ENCODE results near the gene TSC2.
"Not testable (repeated sequence)": the region's sequence is repeated elsewhere in the genome, so short reads cannot be mapped to it uniquely, and the experiment has no call there.

The TSC2 gene

DNA sequence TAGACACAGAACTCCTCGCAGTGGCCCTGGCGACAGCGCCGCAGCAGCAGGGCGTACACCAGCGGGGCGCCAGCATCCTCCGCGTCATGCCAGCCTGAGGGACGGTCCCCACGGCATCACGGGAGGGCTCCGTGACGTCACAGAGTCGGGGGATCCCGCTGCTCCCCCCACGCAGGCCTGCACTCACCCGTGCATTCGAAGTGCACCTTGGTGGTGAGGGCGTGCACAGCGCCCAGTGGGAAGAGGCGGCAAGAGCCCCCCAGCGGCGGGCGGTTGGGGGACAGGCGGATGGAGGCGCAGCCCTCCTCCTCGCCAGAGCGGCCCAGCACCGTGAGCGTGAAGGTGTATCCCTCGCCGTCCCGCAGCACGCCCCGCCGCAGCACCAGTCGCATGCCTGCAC lies 58.4 kb downstream of the TSC2 start:
- not testable (repeated sequence) for DNase-seq (ENCODE audit: low spot score)

DNA sequence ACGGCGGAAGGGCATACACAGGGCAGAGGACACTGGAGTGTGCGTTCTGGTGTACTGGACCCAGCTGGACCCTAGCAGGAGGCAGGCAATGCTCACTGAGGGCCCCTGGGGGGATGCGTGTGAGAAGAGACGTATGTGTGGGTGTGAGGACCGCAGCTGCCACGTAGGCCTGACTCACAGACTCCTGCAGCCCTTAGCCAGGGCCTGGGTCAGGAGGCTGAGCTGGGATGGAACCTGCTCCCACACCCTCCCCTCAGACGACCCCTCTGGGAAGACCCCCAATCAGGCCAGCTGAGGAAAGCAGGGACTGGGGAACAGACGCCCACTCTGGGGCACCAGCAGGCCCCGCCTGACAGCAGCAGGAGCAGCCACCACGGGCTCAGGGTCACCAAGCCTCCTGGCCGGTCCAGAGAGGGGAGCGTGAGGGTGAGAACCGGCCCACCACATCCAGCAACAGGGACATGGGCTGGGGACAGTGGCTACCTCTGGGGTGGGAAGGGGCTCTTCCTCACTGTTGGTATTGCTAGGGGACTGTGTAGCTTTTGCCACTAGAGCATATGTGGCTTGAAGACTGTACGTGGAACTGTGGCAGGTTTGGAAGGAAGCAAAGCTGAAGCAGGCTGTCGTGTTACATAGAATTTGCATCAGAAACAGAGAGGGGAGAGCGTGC lies 59.5 kb downstream of the TSC2 start:
- peak; percentile 65 for DNase-seq (ENCODE audit: low spot score)

DNA sequence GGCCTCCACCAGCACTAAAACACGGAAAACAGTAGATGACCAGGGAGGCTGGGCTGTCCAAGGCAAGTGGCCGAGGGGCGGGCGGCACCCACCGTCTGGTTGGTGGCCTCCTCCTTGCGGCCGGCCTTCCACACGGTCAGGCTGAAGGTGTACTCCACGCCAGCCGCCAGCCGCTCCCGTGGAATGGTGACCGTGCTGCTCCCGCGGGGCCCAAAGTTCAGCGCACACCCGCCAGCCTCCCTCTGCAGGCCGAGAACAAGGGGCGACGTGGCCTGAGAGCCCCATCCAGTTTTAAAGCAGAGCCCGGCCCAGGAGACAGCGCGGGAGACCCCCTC lies 60.0 kb downstream of the TSC2 start:
- DNase-seq (ENCODE audit: low spot score), result not testable (repeated sequence)

DNA sequence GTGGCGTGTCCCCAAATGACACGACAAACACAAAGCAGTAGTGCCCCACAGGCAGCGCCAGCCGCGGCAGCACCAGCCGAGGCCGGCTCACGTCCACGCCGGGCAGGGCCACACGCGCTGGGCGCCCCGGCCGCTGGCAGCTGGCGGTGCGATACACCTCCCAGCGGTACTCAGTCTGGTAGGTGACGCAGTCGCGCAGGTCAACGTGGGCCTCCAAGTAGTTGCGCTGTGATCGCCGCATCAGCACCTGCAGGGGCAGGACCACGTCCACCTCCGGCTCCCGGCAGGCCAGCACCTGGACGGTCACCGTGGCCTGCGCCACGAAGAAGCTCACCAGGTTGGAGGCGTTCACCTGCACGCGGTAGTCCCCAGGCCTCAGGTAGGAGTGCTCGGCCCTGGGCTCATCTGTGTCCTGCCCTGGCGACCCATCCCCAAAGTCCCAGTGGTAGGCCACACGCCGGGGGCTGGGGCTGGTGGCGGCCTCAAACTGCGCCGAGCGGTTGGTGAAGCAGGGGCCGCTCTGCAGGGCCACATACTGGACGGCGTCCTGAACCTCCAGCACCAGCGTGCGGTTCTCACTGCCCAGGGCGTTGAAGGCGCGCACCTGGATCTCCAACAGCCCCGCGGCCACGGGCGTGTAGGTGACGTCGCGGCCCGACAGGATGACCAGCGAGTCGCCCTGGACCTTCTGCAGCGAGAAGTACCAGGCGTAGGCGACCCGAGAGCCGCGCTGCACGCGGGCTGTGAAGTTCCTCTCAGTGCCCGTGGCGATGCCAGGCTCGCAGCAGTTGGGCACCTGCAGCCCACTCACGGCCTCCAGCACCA lies 60.9 kb downstream of the TSC2 start:
- not testable (repeated sequence) for DNase-seq (ENCODE audit: low spot score)

DNA sequence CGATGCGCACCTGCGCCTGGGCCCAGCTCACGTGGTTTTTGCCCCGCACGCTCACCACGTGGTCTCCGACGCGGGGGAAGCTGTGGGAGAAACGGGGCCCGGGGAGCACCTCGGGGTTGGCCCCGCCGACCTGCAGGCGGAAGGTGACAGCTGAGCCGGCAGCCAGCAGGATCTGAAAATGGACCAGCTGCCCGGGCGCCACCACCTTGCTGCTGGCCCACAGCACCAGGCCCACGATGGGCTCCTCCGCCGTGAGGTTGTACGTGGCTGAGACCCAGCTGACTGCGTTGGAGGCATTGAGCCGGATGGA lies 61.4 kb downstream of the TSC2 start:
- not testable (repeated sequence) for DNase-seq (ENCODE audit: low spot score)

DNA sequence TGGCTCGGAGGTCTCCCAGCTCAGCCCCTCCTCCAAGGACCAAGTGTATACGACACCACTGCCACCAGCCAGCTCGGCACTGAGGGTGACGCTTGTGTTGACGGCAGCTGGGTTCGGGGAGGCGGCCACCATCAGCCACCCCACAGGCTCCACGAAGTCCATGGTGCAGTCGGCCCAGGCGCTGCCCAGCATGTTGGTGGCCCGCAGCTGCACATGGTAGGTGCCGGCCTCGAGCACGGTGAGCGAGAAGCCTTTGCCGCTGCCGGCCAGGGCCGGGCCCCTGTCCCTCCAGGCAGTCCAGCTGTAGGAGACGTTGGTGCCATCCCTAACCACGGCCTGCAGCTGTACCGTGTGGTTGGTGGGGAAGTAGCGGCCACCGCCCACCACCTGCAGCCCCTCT lies 62.1 kb downstream of the TSC2 start:
- DNase-seq (ENCODE audit: low spot score), result not testable (repeated sequence)

DNA sequence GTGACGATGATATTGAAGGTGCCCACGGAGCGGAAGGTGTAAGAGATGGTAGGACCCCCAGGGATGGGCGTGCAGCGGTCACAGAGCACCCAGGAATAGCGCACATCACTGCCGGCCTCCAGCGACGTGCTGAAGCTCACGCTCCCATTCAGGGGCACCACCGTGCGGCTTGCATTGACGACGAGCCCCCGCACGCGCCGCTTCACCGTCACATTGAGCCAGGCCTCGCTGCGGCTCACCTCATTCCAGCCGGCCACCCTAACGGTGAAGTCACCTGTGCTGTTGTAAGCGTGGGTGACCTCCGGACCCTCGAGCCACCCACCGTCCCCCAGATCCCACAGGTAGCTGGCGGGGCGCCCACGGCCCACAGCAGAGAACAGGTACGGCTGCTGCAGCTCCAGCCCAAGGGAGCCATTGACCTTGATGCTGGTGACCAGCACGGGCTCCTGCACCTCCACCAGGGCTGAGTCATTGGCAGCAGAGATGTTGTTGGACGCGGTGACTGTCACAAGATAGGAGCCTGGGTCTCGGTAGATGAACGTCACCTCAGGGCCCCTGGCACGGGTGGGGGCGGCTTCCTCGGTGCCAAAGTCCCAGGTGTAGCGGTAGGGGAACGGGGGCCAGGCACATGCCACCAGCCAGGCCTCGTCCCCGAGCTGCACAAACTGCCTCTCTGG lies 62.7 kb downstream of the TSC2 start:
- DNase-seq (ENCODE audit: low spot score), result not testable (repeated sequence)

DNA sequence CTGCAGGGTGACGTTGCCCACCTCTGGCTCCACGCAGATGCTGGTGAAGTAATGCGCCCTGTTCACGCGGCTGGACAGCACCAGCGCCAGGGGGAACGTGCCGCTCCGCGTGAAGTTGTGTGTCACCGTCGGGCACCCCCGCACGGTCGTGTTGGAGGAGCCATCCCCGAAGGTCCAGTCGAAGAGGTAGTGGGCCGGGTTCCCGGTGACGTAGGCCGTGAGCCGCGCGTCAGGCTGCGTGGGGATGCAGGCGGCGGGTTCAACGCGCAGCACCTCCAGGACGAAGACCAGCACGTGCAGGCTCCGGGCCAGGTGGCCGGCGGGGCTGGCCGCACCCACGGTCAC lies 63.2 kb downstream of the TSC2 start:
- not testable (repeated sequence) for DNase-seq (ENCODE audit: low spot score)

DNA sequence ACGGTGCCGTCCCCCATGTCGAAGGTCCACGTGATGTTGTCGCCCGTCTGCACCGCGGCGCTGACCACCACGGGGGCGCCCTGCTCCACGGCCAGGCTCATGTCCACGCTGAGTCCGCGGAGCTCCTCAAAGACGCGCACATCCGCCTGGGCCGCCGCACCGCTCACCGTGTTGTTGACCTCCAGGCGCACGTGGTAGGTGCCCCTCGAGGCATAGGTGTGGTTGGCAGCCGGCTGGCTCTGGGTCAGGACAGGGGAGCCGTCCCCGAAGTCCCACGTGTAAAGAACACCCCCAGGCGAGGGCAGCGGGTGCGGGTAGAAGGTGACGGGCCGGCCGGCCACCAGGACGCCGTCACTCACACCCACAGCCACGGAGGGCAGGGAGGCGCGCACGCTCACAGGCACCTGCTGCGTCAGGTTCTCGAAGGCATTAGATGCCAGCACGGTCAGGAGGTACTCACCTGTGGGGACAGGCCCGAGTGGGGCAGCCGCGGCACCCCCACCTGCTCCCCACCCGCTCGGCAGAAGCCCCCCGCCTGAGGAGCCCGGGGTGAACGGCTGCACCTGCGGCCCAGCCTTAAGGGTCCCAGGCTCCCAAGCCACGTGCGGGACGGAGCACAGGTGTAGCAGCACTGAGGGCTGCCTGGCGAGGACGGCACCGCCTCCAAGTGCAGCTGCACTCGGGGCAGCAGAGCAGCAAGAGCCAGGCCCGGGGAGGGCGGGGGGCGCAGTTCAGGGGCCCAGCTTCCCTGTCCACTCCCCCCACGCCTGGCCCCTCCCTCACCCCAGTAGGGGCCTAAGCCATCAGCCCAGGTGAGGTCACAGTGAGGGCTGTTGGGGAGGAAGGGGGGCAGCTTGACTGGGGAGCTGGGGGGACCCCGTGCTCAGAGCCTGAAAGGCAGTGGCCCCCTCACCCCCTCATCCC lies 63.9 kb downstream of the TSC2 start:
- DNase-seq (ENCODE audit: low spot score), result not testable (repeated sequence)

DNA sequence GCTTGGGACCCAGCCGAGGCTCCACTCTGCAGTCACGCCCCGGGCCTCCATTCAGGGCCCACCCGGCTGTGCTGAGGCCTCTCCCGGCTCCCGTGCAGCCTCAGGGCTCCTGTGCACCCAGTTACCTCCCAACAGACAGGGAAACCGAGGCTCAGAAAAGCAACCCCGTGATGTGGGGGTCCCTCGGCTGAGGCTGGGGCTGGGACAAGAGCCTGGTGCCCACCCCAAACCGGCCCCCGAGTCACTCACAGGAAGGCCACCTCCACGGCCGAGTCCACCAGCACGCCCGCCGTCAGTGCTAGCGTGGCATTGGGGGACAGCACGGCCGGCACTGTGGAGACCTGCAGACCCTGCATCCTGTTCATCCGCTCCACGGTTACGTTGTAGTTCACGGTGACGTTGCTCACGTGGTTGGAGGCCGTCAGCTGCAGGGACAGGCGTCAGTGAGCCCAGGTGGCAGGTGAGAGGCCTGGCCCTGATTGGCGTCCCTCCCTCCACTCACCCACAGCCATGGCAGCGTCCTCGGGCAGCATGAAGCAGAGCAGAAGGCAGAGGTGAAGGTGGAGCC lies 64.8 kb downstream of the TSC2 start:
- not testable (repeated sequence) for DNase-seq (ENCODE audit: low spot score)

DNA sequence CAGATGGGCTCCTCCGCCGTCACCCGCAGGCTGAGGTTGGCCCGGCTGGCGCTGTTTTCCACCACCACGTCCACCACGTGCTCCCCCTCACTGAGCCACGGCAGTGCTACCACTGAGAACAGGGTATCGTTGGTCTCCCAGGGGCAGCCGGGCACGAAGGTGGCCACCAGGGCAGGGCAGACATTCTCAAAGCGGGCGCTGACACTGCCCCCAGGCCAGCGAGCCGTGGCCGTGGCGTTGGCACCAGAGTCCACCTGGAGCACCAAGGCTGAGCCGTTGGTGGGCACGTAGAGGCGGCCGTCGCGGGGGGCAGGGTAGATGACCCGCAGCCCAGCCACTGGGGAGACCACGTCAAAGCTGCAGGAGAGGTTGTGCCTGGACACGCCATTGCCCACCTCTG lies 66.4 kb downstream of the TSC2 start:
- DNase-seq (ENCODE audit: low spot score), result not testable (repeated sequence)

DNA sequence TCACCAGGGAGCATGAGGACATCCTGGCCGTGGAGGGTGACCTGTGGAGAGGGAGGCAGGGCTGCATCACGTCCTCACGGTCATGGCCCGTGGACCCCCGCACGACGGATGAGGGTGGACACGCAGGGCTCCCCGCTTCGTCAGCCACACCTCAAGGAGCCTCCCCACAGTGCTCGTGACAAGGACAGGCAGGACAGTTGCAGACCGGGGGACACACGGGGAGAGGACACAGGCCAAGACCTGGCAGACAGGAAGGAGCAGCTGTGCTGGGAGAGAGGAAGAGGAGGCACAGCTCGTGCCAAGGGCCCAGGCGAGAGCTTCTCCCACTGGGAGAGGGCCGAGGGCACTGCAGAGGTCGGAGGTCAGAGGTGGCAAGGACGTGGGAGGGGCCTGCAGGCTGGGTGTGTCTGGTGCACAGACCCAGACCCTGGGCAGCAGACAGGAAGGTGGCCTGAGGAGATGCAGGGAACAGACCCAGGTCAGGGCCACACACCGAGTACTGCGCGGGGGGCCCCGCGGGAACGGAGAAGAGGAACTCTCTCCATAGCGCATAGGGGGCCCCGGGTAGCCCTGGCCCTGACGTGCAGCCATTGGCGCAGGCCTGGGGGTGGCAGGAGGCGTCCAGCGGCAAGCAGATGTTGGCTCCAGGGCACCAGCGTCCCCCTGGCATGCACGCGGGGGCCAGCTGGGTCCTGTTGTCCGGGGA lies 67.3 kb downstream of the TSC2 start:
- not testable (repeated sequence) for DNase-seq (ENCODE audit: low spot score)

DNA sequence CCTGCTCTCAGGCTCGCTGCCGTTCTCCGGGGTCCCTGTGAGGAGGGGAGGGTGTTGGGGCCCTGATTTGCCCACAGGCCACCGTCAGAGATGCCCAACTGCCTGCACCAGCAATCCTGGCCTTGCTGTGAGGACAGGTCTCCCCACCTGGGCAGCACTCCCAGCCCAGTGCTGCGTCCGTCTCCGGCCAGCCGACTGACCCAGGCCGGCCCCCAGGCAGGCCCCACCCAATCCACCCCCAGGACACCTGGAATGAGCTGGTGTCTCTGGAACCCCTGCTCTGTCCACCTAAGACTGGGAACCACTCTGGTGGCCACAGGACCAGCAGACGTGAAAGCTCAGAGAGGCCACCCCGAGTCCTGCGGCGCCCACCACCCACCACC lies 67.8 kb downstream of the TSC2 start:
- no peak for DNase-seq (ENCODE audit: low spot score)

DNA sequence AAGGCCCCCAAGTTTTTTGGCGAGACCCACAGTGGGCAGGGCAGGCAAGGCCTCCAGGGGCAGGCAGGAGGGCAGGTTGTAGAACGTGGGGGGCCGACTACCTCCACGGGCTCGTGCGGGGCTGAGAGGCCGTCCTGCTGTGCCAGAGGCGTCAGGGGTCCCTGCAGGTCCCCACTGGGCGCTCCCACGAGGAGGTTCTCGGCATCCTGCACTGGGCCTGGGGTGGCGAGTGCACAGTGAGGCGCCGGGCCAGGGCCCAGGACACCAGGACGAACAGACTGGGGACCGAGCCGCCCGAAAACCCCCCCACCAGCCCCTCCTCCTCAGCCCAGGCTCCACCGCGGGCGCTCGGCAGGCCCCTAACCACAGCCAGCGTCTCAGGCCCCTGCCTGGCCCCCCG lies 68.6 kb downstream of the TSC2 start:
- DNase-seq (ENCODE audit: low spot score), result not testable (repeated sequence)

DNA sequence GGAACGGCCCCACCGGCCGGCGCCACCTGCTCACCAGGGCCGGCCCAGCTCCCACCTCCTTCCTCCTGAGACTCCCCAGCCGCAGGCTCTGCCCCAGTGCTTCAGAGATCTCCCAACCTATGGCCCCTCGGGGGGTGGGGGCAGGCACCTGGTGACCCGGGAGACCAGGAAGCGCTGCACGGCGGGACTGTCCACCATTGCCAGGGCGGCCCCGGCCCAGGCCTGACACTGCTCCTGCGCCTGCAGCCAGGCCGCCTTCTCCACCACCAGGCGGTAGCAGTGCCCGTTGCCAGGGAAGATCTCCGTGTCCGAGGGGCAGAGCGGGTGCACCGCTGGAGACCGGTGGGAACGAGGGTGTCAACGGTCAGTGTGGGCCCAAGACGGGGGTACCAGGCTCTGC lies 69.6 kb downstream of the TSC2 start:
- not testable (repeated sequence) for DNase-seq (ENCODE audit: low spot score)

DNA sequence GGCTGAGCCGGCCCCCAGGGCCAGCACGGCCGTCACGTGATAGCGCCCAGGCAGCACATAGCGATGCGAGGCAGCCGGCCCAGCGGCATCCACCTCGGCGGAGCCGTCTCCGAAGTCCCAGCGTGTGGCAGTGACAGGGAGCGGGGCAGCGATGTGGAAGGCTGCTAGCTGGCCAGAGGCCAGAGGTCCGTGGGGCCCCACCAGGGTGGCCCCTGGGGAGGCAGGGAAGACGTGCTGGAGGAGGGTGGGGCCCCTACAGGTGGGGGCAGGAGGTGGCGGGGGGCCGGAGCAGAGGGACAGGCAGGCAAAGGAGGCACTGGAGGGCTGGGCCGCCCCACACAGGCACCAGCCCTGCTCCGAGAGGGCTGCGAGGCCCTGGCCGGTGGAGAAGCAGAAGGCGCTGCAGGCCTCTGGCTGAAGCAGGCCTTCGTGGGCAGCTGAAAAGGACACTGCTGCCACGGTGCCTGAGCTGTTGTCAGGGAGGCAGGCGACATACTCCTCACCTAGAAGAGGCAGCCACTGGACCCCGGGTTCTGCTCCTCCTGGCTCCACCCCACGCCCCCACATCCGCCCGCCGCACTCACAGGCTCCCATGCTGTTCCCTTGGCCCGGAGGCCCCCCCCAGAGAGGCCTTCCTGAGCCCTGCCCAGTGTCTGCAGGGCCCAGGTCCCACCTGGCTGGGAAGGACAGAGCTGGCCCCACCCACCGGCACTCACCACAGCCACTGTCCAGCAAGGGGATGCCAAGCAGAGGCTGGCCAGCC lies 70.4 kb downstream of the TSC2 start:
- DNase-seq (ENCODE audit: low spot score), result not testable (repeated sequence)

DNA sequence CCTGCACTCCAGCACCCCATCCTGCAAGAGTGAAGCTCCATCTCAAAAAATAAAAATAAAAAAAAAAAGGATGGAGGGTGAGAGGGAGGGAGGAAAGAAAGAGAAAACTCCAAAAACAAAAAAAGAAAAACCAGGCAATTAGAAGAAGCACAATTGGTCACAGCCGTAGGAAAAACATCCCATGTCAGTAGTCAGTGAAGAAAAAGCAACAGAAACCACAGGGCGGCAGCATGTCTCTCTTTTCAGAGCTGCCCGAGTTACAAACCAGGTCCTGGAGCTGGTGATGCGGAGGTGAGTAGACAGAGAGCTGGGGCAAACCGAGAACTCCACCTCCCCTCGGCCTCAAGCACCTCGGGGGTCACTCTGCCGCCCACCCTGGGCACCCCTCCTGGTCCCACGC lies 73.5 kb downstream of the TSC2 start:
- DNase-seq (ENCODE audit: low spot score), result peak; percentile 64

DNA sequence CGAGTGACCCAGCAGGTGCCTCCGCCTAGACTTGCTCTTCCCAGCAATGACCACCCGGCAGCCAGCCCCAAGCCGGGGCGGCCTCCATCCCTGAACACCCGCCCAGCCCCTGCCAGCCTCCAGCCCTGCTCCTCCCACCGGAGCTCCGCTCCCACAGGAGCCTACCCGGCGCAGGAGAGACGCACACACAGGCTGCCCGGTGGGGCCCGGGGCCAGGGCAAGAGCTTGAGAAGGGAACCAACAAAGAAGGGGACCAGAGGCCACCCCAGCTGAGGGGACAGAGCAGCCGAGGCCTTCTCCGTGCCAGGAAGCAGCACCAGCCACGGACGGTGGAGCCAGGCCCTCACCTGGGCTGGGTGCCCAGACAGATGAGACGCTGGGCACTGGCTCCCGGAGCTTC lies 74.1 kb downstream of the TSC2 start:
- DNase-seq (ENCODE audit: low spot score), result peak; percentile 22

DNA sequence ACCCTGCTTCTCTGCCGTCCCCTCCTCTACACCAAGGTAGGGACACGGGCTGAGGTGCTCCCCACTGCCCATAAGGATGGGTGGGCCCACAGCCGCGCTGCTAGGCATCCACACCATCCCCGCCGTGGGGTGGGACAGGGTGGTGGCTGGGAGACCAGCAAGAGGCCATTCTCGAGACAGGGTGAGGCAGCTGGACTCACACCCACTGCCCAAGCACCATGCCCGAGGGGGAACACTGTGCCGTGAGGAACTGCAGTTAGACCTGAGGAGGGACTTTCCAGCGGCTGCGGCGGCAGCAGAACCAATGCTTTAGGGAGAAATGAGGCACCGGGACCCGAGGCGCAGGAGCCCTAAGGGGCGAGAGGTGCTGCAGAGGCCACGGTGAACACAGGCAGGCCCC lies 74.6 kb downstream of the TSC2 start:
- no peak for DNase-seq (ENCODE audit: low spot score)

DNA sequence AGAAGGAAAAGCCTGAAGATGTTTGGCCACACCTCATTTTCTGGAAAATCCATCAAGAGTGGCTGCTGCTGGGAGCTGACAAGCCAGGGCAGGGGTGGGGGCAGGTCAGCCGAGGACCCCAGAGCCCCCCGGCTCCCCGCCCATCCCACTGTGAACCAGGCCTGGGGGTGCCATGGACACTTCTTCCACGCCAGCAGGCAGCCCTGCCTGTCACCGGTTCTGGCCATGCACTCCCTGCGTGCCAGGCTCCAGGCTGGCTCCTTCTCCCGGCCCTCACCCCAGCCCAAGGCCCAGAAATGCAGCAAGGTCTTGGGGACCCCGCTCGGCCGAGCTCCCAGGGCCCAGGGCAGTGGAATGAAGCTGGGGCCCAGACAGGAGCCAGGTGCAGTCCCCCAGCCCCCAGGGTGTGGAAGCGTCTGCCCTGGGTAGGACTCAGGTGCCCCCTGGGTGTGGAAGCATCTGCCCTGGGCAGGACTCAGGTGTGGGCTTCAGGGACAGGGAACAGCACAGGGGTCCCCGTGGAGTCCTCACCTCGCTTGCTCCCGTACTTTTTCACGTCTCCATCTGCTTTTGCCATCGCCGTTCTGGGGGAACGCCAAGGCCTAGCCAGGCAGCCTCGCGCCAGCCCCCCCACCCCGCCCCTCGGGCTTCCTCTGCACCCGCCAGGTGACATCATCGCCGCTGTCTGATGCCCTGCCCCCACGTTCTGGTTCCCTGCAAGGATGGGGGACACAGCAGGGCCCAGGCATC lies 75.3 kb downstream of the TSC2 start:
- DNase-seq (ENCODE audit: low spot score), result not testable (repeated sequence)

Measured in GM03348 (cell line).